Occipital lobe (tissue), 2 donors: ENCODE data around the gene TEX9. TPM values are rescaled to one million over a fixed set of nuclear protein-coding genes. Genes with fewer than 3 reads are reported as not detected.
"Not testable (repeated sequence)": the region's sequence is repeated elsewhere in the genome, so short reads cannot be mapped to it uniquely, and the experiment has no call there.

Experiments
- DNase-seq: peaks from one replicate; lab custom pipeline; 2025; lab: John Stamatoyannopoulos, UW
- total RNA-seq: library from RNA; depleted of rRNA; stranded (reverse); fragments of >200 nt; gene quantifications from one replicate; pipeline ENCODE4 v1.2.3, GENCODE V29; 2014

Gene TEX9
- total RNA-seq: 23.2 TPM

DNA sequence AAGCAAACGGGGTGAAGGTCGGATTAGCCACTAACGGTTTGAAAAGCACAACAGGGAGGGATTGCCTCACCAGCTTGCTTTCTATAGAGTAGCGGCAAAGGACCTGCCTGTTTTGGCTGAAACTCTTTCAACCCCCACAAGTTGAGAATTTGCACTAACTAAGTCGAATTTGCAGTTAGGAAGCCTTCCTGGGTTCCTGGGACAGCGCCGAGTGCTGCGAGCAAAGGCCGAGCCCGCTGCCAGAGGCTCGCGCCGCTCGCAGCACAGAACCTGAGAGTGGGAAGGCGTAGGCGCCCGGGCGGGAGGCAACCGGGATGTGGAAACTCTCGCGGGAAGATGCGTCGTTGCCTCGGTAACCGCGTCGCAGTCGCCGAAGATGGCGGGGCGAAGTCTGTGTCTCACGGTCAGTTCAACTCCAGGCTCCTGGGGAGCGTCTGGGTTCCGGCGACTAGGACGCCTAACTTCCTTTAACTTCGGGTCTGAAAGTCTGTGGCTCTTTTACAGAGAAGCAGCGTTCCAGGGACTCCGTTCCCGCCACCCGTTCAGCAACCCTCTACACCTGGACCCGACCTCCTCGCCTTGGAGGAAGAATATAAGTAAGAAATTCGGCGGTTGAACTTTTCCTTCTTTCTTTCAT, at the start of gene TEX9:
TSS of gene TEX9 (plus strand) at position 352 of the 637 bp plus-strand sequence. CDS start at position 377, 25 bp downstream.
- DNase-seq: peak; percentile 78

- DNase-seq: not testable (repeated sequence)
Observed at GRCh38 chr15:56316561-56316960, 48.7 kb upstream of the TEX9 start.

- no peak for DNase-seq
Observed at GRCh38 chr15:56320316-56320715, 44.9 kb upstream of the TEX9 start.

DNA sequence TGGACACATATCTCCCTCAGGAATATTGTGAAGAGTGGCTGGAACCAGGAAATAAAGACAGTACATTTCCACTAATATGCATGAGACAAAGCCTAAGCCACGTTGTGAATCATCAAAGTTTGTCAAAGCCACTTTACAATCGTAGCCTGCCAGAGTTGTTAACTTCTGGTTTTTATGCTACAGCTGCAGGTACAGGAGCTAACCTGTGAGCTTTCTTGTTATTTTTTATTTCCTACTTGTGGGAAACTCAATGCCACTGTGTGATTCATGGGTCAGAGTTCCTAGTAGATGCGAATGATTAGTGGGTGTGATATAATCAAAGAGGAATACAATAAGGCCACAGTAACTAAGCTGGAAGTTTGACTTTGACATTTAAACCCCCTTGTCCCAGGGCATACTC, 44.4 kb upstream of the TEX9 start:
- DNase-seq: no peak

DNA sequence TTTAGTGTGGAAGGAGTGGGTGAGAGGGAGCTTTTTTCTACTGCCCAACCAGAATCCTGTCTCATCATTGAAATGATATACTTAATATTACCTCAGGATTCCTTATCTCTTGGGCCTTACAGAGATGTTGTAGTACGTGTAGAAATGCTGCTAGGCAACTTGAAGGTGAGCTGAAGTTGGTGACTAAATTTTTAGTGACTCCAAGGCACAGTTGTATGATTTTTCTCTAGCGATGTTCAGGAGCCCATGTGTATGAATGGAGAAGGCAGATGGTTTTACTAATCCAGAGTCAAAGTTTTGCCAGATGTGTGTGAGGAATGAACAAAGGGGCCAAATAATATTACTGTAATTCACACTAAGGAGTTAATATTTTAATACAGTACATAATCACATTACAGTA, 42.8 kb upstream of the TEX9 start:
- DNase-seq: no peak

DNA sequence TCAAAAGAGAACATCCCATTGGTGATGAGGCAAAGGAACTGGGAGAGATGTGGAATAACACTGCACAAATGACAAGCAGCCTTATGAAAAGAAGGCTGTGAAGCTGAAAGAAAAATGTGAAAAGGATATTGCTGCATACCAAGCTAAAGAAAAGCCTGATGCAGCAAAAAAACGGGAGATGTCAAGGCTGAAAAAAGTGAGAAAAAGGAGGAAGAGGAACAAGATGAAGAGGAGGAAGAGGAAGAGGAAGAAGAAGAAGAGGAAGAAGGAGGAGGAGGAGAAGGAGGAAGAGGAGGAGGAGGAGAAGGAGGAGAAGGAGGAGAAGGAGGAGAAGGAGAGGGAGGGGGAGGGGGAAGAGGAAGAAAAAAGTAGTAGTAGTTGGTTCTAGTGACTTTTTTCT, 41.8 kb upstream of the TEX9 start:
- no peak for DNase-seq

- DNase-seq: no peak
Observed at GRCh38 chr15:56325186-56325585, 40.0 kb upstream of the TEX9 start.

- DNase-seq: no peak
Observed at GRCh38 chr15:56327721-56328502, 37.3 kb upstream of the TEX9 start.

- no peak for DNase-seq
Observed at GRCh38 chr15:56337084-56337725, 28.0 kb upstream of the TEX9 start.

DNA sequence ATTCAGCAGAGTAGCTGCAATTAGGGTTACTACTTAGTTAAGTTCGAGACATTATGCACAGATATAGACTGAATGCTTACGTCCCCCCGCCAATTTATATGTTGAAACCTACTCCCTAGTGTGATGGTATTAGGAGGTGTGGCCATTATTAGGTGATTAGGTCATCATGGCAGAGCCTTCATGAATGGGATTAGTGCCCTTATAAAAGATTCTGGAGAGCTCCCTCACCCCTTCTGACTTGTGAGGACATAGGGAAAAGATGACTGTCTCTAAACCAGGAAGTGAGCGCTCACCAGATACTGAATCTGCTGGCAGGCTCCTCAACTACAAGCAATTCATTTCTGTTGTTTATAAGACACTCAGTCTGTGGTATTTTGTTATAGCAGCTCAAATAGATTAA, 25.6 kb upstream of the TEX9 start:
- DNase-seq: no peak

GRCh38 chr15:56341201-56341600, 24.0 kb upstream of the TEX9 start:
- no peak for DNase-seq

DNA sequence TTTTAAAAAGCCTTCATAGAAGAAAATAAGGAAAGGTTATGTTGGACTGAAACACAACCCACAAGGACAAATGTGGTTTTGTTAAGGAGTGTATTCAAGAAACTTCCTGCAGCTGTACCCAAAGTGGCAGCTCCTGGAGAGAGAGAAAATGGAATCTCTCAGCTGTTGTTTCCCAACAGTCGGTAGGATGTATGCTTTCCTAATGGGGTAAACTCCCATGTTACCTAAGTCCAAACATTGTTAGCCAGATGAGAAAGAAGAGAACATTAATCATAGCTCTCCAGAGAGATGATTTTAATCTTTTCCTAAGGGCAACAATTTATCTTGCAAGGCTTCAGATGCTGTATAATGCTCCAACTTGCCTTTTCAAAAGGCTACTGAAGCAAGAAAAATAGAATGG, 22.6 kb upstream of the TEX9 start:
- no peak for DNase-seq

DNA sequence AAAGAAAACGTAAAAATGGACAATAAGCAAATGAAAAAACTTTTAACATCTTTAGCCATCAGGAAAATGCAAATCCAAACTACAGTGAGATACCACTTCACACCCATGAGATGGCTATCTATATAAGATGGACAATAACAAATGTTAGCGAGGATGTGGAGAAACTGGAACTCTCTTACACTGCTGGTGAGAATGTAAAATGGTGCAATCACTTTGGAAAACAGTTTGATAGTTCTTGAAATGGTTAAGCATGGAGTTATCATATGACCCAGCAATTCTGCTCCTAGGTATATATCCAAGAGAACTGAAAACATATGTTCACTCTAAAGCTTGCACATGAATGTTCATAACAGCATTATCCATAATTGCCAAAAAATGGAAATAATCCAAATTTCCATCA, 21.3 kb upstream of the TEX9 start:
- no peak for DNase-seq

GRCh38 chr15:56344336-56344735, 20.9 kb upstream of the TEX9 start:
- DNase-seq: no peak

GRCh38 chr15:56346414-56346813, 18.8 kb upstream of the TEX9 start:
- no peak for DNase-seq

- DNase-seq: no peak
Observed at GRCh38 chr15:56349554-56349953, 15.7 kb upstream of the TEX9 start.

DNA sequence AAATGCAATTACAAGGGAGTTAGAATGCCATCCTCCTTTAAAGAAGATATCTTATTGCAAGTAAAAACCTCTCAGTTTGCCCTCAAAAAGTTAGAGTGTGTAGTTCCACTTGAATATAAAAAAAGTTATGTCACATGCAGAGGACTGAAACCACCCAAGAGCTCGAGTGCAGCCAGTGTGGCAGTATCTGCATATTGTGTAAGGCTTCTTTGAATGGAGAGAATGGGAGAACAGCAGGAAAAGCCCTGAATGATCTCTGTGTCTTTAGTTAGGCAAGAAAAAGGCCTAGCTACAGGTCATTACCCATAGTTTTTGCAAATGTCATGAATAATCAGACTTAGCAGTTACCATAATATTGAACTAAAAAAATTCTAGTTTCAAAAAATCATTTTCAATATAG, 13.9 kb upstream of the TEX9 start:
- DNase-seq: no peak

DNA sequence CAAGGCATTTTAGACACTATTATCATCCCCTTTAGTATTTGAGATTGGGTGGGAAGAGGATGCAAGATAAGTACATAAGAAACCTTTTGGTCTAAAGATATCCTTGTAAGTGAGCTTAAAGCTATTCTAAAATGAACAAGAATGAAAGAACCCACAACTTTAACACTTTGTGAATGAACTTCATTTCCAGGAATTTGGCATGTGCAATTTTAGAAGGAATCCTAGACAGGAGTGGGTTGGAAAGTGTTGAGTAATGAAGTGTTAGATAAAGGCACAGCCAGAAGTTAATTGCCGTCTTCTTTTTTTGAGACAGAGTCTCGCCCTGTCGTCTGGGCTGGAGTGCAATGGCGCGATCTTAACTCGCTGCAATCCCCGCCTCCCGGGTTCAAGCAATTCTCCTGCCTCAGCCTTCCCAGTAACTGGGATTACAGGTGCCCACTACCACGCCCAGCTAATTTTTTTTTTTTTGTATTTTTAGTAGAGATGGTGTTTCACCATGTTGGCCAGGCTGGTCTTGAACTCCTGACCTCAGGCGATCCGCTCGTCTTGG, 13.2 kb upstream of the TEX9 start:
- no peak for DNase-seq

DNA sequence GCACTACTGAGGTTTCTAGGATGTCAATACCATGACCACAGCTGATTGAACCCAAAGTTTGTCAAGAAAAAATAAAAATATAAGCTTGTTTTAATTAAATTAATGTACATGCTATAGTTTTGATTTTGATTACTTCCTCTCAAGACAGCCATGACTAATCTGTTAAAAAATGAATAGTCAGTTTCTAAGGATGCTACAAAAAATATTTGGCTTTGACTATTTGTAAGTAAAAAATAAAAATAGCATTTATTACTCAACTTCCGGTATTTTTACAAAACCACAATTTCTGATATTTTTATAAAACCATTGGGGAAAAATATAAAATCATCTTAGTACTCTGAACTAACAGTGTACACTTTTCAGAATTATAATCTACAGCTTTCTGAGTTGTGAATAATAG, 12.1 kb upstream of the TEX9 start:
- no peak for DNase-seq

- DNase-seq: no peak
Observed at GRCh38 chr15:56353740-56354139, 11.5 kb upstream of the TEX9 start.

DNA sequence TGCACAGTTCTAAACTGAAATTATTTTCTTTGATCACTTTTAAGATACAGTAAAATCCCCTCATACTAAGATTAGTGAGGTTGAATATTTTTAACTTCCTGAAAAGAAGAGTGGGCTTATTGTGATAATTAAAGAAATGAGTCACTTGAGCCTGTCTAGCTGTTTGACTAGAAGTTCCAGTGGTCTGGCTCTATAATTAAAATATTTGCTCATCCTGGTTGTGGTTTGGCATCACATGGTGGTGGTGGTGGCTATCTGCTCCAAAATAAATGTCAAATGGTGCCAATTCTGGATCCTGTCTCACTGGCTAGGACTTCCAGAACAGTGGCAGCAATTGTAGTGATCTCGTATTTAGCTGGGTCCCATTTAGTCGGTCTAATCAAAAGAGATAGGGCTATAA, 8.6 kb upstream of the TEX9 start:
- DNase-seq: no peak

GRCh38 chr15:56358604-56359003, 6.6 kb upstream of the TEX9 start:
- DNase-seq: no peak
